ENCODE measurements around the gene TBC1D22A.

DNA sequence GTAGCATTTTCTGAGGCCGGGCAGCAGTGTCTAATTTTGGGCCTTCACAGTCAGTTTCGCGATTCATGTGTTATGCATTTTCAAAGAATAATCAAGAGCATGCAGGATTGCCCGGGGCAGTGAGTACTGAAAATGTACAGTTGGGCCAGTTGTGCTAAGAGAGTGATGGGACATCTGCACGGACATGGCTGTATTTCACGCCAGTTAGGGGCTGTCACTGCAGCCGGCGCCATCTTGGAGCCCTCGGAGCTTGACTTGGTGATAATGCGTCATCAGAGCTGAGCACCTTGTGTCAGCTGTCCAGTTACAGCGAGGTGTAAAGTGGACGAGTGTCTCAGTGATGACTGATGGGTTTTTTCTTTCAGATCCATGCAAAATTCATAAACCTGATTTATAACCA, 188.9 kb downstream of the TBC1D22A start:
- TF ChIP-seq, protein P1, sequence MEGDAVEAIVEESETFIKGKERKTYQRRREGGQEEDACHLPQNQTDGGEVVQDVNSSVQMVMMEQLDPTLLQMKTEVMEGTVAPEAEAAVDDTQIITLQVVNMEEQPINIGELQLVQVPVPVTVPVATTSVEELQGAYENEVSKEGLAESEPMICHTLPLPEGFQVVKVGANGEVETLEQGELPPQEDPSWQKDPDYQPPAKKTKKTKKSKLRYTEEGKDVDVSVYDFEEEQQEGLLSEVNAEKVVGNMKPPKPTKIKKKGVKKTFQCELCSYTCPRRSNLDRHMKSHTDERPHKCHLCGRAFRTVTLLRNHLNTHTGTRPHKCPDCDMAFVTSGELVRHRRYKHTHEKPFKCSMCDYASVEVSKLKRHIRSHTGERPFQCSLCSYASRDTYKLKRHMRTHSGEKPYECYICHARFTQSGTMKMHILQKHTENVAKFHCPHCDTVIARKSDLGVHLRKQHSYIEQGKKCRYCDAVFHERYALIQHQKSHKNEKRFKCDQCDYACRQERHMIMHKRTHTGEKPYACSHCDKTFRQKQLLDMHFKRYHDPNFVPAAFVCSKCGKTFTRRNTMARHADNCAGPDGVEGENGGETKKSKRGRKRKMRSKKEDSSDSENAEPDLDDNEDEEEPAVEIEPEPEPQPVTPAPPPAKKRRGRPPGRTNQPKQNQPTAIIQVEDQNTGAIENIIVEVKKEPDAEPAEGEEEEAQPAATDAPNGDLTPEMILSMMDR (IDR thresholded peaks at IDR 0.05), result no peak
- TF ChIP-seq POLR2A (IDR thresholded peaks at IDR 0.05), result no peak
